ENCODE measurements around the gene TPRG1L.
"Not testable (repeated sequence)": the region's sequence is repeated elsewhere in the genome, so short reads cannot be mapped to it uniquely, and the experiment has no call there.

The TPRG1L gene

DNA sequence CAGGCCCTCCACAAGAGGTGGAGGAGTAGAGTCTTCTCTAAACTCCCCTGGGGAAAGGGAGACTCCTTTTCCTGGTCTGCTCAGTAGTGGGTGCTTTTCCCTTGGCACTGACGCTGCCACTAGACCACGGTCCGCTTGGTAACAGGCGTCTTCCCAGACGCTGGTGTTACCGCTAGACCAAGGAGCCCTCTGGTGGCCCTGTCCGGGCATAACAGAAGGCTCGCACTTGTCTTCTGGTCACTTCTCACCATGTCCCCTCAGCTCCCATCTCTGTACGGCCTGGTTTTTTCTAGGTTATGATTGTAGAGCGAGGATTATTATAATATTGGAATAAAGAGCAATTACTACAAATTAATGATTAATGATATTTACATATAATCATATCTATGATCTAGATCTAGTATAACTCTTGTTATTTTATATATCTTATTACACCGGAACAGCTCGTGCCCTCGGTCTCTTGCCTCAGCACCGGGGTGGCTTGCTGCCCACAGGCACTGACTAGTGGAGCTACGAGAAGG is 3.6 kb upstream of the TPRG1L start:
- H3K4me3 ChIP-seq, H3K27ac ChIP-seq: not testable (repeated sequence)

DNA sequence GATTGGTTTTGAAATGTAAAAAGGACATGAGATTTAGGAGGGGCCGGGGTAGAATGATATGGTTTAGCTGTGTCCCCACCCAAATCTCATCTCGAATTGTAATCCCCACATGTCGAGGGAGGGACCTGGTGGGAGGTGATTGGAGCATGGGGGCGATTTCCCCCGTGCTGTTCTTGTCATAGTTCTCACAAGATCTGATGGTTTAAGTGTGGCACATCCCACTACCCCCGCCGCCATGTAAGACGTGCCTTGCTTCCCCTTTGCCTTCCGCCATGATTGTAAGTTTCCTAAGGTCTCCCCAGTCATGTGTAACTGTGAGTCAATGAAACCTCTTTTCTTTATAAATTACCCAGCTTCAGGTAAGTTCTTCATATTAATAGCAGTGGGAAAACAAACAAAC is 2.7 kb upstream of the TPRG1L start:
- not testable (repeated sequence) for H3K4me3 ChIP-seq

DNA sequence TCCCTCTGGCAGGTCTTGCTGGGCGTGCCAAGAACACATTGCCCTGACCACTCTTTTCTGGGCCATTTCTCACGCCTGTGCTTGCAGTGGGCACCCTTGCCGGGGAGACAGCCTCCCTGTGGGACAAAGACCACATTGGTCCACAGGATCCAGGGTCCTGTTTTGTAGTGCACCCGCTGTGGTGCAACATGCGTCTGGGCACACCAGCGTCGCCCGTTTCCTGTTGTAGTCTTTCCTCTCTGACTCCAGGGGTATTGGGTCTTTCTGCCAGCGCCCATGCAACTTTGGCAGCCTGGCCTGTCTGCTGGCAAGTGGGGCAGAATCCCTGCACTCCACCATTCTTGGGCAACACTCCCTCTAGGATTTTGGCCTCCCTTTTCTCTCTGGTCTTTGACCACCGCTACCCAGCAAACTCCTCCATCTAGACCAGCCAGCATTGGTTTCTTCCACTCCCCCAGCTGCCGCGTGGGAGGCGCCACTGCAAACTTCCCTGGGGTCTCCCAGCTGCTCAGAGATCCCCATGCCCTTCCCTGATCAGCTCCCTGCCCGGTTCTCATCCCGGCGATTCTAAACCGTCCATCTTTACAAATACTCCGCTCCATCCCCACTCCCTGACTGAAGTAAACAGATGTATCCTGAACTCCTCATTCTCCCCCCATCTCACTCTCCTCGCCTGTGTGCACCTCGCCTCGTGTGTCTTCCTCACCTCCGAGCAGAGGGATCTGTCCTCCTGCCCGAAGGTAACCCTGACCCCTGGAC is 1.2 kb upstream of the TPRG1L start:
- H3K4me3 ChIP-seq, result peak overlapping the region; percentile 67 to 97 (median 93)
- peak overlapping the region in 19 of 21 experiments; percentile 26 to 96 (median 73) for H3K27ac ChIP-seq

More for the DNA sequence above, 2.7 kb upstream of the TPRG1L start:
- not testable (repeated sequence) for H3K27ac ChIP-seq

DNA sequence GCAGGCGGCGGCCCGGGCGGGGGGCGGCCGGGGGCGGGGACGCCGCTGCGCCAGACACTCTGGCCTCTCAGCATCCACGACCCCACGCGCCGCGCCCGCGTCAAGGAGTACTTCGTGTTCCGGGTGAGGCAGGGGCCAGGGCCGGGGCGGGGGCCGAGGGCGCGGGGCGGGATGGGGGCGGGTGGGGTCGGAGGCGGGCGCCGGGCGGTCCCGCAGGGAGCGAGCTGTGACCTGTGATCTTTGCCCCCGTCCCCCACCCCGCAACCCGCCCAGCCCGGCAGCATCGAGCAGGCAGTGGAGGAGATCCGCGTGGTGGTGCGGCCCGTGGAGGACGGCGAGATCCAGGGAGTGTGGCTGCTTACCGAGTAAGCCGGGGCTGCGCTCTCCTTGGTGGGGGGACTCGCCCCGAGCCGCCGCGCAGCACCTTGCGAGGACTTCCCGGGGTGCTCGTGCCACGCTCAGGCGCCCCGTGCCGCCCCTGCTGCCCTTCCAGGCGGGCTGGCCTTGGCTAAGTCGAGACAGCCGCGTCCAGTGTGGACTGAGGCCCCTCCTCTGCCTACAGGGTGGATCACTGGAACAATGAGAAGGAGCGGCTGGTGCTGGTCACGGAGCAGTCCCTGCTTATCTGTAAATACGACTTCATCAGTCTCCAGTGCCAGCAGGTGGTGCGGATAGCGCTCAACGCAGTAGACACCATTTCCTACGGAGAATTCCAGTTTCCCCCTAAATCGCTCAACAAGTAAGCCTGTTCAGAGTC is 514 bp downstream of the TPRG1L start:
- H3K27ac ChIP-seq, result peak overlapping the region; percentile 61 to 96 (median 85)

DNA sequence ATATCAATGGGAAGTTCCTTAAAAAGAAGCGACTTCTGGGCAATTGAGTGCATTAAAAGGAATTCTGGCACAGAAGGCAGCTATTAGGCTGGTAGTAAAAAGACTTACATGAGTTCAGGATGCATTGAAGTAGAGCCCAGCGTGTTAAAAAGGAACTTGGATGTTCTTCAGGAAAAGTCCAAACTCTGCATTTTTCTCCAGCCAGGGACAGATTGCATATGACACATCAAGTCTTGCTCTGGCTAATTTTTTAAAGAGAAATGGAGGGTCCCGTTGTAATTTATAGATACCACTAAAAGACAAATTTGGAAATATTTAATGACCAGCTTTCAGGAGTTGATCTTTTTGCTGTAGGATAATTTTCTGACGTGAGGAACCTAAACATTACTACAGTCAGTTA is 1.2 kb downstream of the TPRG1L start:
- peak overlapping the region in 6 of 21 experiments; percentile 61 to 93 (median 90) for H3K27ac ChIP-seq
- H3K4me3 ChIP-seq, result peak overlapping the region in 3 of 7 experiments; percentile 67 to 97 (median 93)

More for the DNA sequence above, 514 bp downstream of the TPRG1L start:
- peak overlapping the region; percentile 67 to 97 (median 93) for H3K4me3 ChIP-seq

DNA sequence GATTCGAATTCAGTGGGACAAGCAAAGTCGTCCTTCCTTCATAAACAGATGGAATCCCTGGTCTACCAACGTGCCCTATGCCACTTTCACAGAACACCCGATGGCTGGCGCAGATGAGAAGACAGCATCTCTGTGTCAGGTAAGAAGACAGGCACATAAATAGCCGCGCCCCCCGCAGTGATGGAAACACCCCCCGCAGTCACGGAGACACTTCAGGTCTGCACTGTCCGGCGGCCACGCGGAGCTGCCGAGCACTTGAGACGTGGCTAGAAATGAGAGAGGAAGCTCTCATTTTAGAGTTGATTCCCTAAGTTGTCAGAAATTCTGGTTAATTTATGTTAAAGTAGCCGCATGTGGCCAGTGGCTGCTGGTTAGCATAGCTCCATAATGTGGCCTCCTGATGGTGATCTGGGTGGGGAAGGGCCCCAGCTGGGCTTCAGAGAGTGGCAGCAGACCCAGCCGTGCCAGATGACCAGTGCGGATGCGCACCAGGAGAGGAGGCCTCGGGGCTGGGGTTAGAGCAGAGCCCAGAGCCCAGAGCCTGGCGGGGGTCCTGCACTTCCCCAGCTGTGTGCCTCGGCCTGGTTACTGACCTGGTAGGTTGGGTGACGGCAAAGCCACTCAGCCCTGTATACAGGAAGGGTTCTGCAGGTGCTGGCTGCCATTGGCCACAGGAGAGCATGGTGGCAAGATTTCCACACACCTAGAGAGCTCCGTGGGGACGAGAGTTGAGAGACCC is 2.9 kb downstream of the TPRG1L start:
- Histone ChIP-seq H3K27ac (no peak overlapping the region), H3K4me3 (no peak overlapping the region)

DNA sequence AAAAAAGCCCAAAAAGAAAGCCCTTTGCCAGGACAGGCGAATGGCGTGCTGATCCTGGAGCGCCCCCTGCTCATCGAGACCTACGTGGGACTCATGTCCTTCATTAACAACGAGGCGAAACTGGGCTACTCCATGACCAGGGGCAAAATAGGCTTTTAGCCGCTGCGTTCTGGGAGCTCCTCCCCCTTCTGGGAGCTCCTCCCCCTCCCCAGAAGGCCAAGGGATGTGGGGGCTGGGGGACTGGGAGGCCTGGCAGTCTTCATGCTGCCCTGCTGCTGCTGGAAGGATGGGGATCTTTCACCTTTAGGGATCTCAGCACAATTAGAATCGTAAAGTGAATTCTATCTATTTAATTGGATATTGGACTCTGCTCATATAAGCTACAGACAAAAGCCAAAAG is 3.6 kb downstream of the TPRG1L start:
- Histone ChIP-seq H3K4me3 (no peak overlapping the region), H3K27ac (no peak overlapping the region)

DNA sequence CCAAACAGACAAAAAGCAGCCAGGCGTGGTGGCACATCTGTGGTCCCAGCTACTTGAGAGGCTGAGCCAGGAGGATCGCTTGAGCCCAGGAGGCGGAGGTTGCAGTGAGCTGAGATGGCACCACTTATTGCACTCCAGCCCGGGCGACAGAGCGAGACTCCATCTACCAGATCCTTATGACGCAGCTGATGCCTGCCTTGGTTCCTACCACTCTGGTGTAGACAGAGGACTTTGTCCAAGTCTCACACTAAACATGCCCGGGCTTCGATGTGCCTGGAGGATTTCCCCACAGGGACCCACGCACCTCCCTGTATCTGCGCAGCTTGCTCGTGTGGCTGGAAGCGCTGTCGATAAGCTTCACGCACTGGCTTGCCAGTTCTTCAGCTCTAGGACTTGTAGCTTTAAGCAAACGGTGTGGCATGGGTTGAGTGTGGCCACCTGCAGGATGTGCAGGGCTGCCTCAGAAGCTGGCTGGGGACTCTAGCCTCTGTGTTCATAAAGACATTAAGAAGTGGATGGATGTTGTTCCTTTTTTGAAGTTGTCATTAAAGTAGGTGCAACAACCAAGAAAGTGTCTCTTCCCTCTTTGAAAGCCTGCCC is 4.8 kb downstream of the TPRG1L start:
- Histone ChIP-seq H3K27ac (no peak overlapping the region), H3K4me3 (no peak overlapping the region)

DNA sequence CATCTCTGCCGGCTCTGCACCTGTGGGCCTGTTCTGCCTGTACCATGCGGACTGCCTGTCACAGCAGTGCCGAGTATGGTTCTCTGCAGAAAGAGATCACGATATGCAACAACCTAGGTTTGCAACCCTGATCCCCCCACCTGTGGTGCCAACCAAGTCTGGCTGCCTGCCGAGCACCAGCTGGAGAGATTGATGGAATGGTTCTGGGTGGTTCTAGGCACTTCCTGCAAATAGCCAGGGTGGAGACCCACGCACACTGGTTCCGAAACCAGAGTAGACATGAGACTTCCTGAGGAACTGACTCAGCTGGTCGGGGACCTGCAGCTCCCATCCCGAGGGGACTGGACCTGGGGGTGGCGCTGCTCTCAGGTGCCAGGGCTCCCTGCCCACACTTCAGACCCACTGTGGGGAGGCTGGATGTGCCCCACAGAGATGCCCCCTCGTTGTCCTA is 5.4 kb downstream of the TPRG1L start:
- H3K27ac ChIP-seq, result no peak overlapping the region
- no peak overlapping the region for H3K4me3 ChIP-seq

DNA sequence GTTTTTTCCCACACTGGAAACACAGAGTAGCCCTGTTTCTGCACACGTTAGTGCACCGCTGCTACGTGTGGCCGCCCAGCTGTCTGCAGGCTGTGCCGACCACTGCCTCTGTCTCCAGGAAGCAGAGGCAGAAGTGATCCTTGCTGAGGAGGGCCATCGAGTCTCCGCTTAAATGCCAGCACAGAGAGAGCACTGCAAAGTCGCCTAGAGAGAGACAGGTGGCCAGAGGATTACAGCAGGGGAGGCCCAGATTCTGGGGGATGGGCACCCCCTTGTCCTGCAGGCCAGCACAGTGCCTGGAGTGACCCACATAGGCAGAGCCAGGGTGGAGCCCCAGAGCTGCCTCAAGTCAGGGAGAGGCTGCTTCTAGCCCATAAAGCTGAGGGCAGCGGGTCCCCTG is 6.1 kb downstream of the TPRG1L start:
- no peak overlapping the region for H3K4me3 ChIP-seq
- peak overlapping the region in 1 of 21 experiments; percentile 16 for H3K27ac ChIP-seq

DNA sequence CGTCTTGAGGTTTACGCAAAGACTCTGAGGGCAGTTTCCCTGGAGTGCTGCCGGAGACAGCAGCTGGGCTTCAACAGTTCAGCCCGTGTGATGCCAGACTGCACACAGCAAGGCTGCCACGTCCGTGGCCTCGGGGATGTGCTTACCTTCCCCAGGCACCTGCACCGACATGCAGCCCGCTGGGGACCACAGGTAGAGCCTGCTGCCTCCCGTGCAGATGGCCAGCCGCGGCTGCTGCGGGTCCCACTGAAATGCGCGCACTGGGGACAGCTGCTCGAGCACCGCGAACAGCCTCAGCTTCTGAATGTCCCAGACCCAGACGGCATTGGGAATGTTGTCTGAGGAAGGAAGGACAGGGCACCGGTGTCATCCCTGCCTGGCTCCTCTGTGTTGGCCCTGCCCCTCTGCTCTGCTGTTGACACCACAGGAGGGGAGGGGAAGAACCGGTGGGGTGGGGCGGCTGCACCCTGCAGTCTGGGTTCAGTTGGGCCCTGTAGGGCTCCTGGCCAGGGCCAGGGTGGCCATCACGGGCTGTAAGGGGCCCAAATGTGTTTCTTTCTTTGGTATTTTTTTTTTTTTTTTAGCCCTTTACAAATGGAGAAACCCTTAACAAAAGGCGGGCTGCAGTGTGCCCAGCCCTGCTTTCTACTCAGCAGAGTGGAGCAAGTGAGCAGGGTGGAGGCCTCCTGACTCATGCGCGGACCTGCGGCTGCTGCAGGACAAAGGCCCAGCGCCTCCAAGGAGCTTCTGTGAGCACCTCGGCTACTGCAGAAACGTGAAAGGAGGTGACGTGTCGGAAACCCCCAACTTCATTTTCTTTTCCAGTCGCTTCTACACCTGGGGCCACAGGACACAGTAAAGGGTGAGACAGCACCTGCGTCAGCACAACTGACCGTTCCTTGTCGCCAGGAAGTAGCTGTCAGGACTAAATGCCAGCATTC is 6.8 kb downstream of the TPRG1L start:
- H3K27ac ChIP-seq, result peak overlapping the region in 1 of 21 experiments; percentile 16
- H3K4me3 ChIP-seq, result no peak overlapping the region

DNA sequence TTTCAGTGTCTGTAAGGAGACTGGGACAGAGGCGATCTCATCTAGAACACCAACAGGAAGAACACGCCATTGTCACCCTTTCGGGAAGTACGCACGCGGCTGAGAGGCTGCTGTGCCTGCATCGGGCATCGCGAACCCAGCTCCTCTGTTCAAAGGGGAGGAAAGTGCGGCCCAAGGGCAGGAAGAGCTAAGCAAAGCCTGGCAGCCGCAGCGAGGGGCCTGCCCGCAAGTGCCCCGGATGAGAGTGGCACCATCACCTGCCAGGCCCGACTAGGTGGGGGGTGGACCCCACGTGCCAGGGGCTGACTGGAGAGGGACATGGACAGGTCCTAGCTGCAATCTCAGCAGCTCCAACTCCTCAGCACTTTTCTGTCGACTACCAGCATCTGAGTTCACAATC is 7.5 kb downstream of the TPRG1L start:
- Histone ChIP-seq H3K4me3 (no peak overlapping the region), H3K27ac (no peak overlapping the region)

DNA sequence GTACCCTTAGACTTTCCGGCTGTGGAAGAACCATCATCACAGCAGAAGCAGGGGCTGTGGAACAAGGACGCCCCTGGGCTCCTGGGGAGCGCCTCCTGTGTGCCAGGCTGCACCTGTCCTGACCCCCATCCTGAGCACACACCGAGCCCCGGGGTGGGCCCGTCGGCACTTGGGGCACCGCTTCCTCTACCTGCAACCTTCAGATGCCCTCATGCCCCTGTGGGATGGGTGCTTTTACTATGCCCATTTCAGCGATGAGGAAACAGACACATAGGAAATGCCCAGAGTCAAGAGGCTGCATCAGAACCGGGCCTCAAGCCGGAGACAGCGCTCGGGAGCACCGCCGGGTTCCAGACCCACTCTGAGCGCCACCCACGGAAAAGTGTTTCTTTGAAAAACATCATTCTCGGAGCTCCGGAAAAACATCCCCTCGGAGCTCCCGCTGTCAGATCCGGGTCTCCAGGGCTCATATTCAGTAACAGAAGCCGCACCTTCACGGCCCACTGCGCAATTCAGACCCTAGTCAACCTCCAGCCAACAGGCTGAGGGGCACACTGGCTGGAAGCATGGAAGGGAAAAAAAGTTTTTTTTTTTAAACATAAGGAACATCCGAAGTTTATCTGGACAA is 8.0 kb downstream of the TPRG1L start:
- H3K4me3 ChIP-seq, result no peak overlapping the region
- no peak overlapping the region for H3K27ac ChIP-seq

DNA sequence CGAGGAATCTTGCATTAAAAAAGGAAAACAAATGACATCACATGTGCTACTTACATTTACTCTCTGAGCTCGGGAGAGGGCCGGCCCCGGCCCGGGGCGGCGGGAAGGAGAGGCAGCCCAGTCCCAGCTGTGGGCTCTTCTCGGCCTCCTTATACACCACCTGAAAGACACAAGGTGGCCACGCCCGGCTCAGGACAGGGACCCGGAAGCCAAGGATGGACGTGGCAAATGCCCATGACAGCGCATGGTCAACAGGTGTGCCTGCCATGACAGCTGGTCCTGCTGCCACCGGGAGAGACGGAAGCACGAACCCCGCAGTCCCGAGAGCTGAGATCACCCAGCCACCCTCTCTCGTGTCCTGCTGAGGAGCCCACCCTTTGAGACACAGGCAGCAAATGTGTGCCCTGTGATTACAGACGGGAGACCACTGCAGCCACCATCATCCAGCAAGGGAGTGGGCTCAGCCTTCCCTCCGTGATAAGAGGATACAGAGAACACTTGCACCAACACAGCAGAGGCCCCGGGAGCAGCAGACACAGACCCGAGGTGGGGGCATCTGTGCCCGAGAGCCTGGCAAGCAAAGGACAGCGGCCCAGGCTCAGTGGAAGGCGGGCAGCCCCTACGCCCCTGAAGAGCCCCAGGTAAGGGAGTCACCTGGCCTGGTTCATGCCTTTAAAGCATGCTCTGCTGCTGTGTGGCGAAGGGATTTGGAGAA is 8.7 kb downstream of the TPRG1L start:
- Histone ChIP-seq H3K27ac (no peak overlapping the region), H3K4me3 (no peak overlapping the region)

DNA sequence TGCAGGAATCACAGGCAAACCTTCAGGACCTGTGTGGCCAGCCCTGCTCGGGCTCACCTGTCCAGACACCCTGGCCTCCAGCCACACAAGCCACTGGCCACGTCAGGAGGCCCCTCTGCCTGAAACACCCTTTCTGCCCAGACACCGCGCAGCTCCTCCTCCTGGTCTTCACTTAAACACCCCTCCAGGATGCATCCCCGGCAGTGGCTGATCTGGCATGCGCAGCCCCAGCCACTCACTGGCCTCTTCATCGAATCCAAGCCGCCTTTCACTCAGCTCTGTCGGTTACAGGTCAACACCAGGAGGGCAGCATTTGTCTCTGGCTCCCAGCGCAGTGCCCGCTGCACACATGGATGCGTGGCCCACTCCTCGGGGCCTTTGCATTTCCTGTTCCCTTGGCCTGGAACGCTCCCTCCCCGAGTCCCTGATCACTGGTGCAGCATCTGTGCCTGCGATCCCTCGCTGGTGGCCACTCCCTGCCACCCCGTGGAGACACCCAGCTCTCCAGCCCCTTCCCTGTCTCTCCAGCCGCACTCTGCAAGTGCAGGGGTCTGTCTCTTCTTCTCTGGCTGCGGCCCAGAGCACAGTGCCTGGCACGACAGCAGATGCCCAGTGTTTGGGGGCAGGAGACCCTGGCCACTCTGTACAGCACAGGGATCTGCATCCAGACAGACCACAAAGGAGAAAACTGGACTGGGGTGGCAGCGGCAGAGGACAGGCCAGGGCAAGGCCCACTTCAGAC is 9.4 kb downstream of the TPRG1L start:
- Histone ChIP-seq H3K4me3 (no peak overlapping the region), H3K27ac (no peak overlapping the region)

DNA sequence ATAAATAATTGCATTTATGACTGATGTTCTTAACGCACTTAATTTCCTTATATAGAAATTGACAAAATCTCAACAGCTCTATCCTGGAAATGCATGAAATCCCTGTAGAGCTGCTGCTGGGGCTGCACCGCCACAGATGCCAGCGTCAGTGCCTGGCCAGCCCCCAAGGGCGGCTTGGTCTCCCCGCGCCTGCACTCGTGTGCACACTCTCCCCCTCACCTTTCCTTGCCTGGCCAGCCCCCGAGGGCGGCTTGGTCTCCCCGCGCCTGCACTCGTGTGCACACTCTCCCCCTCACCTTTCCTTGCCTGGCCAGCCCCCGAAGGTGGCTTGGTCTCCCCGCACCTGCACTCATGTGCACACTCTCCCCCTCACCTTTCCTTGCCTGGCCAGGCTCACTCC is 11.3 kb downstream of the TPRG1L start:
- Histone ChIP-seq H3K4me3 (no peak overlapping the region), H3K27ac (no peak overlapping the region)

DNA sequence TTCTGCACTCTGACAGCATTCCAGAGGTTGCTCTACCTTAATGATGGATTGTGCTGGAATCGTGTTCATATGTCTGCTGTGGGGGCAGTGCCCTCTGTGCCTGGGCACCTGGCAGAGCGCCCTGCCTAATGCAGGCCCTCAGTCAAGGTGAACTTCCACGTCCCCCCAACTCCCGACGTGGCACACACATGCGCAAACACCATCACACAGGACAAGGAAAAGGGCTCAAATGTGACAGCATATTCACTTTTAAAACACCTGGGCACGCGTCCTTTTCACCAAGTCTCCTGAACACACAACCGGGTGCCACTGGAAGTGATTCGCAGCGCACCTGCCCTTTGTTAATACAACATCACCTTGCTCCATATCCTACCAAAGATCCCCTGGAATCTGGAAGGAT is 11.7 kb downstream of the TPRG1L start:
- H3K27ac ChIP-seq, result no peak overlapping the region

More for the DNA sequence above, 11.7 kb downstream of the TPRG1L start:
- no peak overlapping the region for H3K4me3 ChIP-seq

All from skin epidermis (tissue), 12 donors.